Thoracic aorta (tissue), 2 donors: ENCODE measurements around the gene LMCD1. TPM values are rescaled to one million over a fixed set of nuclear protein-coding genes. Genes with fewer than 3 reads are reported as not detected.
A peak's percentile ranks its signal among the peaks of the same experiment; 100 is the strongest.

Source experiments
- ATAC-seq: fragments of 150-250 bp; one replicate; pipeline ENCODE4 v1.8.0; 2017; ENCODE audit warnings: low read depth; ENCODE audit not compliant: insufficient number of reproducible peaks, low FRiP score
- DNase-seq: peaks from one replicate; pipeline ENCODE4 v3.0.0-alpha.2; 2020; ENCODE audit warnings: low spot score
- H3K27ac ChIP-seq, 2 donors: fragments of 200-600 bp; sonication (generic); 1 replicate in 1 of 2; 2 replicates in 1 of 2; pipeline ENCODE4 v1.5.1; 2016; ENCODE audit warnings: mild to moderate bottlenecking in 2 of 2, moderate library complexity in 2 of 2
- H3K27me3 ChIP-seq: fragments of 200-600 bp; sonication (generic); replicated peaks from 2 replicates; pipeline ENCODE4 v1.6.0; 2016; ENCODE audit warnings: mild to moderate bottlenecking; ENCODE audit not compliant: insufficient read depth
- H3K36me3 ChIP-seq: fragments of 200-600 bp; sonication (generic); one replicate; pipeline ENCODE4 v1.5.1; 2016
- H3K4me1 ChIP-seq, 2 donors: fragments of 200-600 bp; sonication (generic); 1 replicate in 1 of 2; 2 replicates in 1 of 2; pipeline versions ENCODE4 v1.5.1 to v1.6.0; 2016; ENCODE audit warnings: low read depth in 2 of 2, mild to moderate bottlenecking in 1 of 2; ENCODE audit not compliant: control insufficient read depth in 1 of 2
- H3K4me3 ChIP-seq: fragments of 200-600 bp; sonication (generic); 2 replicates; pipeline ENCODE4 v1.5.1; 2016; ENCODE audit warnings: mild to moderate bottlenecking
- H3K9me3 ChIP-seq: fragments of 200-600 bp; sonication (generic); 2 replicates; pipeline ENCODE4 v1.5.1; 2016
- CTCF ChIP-seq: fragments of 200-600 bp; sonication (generic); IDR thresholded peaks from one replicate; pipeline ENCODE4 v1.5.1; 2019; ENCODE audit warnings: antibody characterized with exemption
- total RNA-seq, 2 donors: library from RNA; depleted of rRNA; stranded (reverse); fragments of >200 nt; gene quantifications; one replicate each; pipeline versions ENCODE4 v1.1.0 to v1.2.3, GENCODE V29; 2016

The LMCD1 gene
- total RNA-seq, 2 donors from 2014 or later: 813 to 852 TPM

GRCh38 chr3:8512234-8512633 is 10.6 kb downstream of the LMCD1 start:
- Histone ChIP-seq H3K36me3 (peaks cover 48% of the 10 kb centered on the region), H3K27ac (peak overlapping the region; percentile 6 to 45), H3K4me1 (peaks cover 70 to 100% of the 10 kb centered on the region in 2 donors), H3K4me3 (peak overlapping the region; percentile 7), H3K27me3 (no peaks in the 10 kb centered on the region), H3K9me3 (no peaks in the 10 kb centered on the region)
- no peak for TF ChIP-seq CTCF
- DNase-seq (no peak), ATAC-seq (no peak)

DNA sequence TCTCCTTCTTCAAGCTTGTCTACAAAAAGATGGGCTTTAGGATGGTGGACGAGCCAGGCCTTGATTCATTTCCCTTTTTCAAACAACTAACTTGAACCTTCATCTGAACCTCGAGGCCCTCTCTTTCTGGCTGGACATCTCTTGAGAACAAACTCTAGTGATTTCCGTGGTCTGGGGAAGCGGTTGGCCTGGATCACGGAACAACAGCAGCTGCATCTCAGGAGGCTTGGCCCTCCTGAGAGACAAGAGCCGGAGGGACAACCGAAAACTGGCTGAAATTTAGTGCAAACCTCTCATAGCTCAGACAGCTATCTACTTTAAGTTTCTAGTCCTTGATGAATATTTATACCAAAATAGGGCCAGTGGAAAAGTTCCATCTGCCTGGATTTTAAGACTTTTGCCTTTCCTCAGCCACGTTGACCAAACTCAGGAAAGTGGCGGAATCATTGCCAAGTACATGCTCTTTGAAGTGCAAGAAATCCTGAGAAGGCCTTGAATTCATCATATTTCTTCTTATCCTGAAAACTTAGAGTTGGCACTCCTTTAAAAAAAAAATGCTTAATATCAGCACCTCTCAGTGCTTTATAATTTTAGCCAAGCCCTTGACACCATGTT is 14.5 kb downstream of the LMCD1 start:
- no peak for DNase-seq
- Histone ChIP-seq H3K4me3 (peak overlapping the region; percentile 22), H3K36me3 (peaks cover 34% of the 10 kb centered on the region), H3K4me1 (peaks cover 68 to 100% of the 10 kb centered on the region in 2 donors), H3K27ac (peak overlapping the region; percentile 66 to 67), H3K9me3 (no peaks in the 10 kb centered on the region), H3K27me3 (no peaks in the 10 kb centered on the region)
- no peak for ATAC-seq
- no peak for TF ChIP-seq CTCF

GRCh38 chr3:8516783-8517182 is 15.2 kb downstream of the LMCD1 start:
- TF ChIP-seq CTCF: no peak
- no peak overlapping the region for H3K4me3 ChIP-seq
- peaks cover 28% of the 10 kb centered on the region for H3K36me3 ChIP-seq
- ATAC-seq (no peak), DNase-seq (no peak)
- H3K27ac ChIP-seq: peak overlapping the region; percentile 2 to 67
- no peaks in the 10 kb centered on the region for H3K9me3 ChIP-seq
- no peaks in the 10 kb centered on the region for H3K27me3 ChIP-seq
- peaks cover 67 to 100% of the 10 kb centered on the region in 2 donors for H3K4me1 ChIP-seq

DNA sequence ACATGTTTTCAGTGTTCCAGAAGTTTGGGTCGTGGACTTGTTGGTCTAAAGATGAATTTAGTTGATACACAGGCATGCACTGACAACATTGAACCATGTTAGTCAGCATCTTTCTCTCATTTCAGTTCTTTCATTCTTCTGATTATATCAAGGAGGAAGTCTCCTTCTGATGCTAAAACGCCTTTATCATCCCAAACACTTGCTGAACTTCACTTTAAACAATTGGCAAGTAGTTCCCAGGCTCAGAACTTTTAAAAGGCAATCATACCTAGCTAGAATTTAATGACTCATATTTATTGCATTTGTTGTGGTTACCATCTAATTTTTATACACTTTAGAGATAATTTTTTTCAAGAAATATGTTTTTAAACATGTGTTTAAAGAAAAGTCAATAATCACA is 15.9 kb downstream of the LMCD1 start:
- ATAC-seq: no peak

DNA sequence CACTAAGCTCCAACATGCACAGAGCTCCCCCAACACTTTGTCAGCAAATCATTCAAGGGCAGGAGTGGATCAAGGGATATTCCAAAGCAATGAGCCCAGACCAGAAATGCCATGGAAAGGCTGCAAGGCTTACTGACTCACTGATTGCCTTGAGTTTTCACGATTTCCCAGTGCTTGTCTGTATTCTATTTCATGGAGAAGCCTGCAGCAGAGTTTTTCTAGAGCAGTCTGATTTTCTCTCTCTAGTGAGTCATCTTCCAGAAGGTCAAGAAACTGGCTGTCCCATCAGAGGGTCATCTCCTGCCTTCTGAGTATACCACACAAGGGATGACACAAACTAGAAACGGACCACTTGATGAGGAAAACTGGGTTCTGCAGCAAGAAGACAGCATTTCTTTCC is 16.5 kb downstream of the LMCD1 start:
- H3K9me3 ChIP-seq: no peaks in the 10 kb centered on the region
- H3K27me3 ChIP-seq: no peaks in the 10 kb centered on the region
- peaks cover 78 to 99% of the 10 kb centered on the region in 2 donors for H3K4me1 ChIP-seq
- H3K27ac ChIP-seq: peak overlapping the region; percentile 70 to 71
- ATAC-seq (no peak), DNase-seq (no peak)
- TF ChIP-seq CTCF: no peak
- H3K4me3 ChIP-seq: no peak overlapping the region
- peaks cover 32% of the 10 kb centered on the region for H3K36me3 ChIP-seq

More for the DNA sequence above, 15.9 kb downstream of the LMCD1 start:
- H3K27me3 ChIP-seq: no peaks in the 10 kb centered on the region
- H3K27ac ChIP-seq: peak overlapping the region; percentile 70 to 71
- H3K36me3 ChIP-seq: peaks cover 30% of the 10 kb centered on the region
- peaks cover 73 to 100% of the 10 kb centered on the region in 2 donors for H3K4me1 ChIP-seq
- no peaks in the 10 kb centered on the region for H3K9me3 ChIP-seq
- H3K4me3 ChIP-seq: no peak overlapping the region
- DNase-seq: no peak
- TF ChIP-seq CTCF: no peak
